ENCODE results near the gene OASL.

DNA sequence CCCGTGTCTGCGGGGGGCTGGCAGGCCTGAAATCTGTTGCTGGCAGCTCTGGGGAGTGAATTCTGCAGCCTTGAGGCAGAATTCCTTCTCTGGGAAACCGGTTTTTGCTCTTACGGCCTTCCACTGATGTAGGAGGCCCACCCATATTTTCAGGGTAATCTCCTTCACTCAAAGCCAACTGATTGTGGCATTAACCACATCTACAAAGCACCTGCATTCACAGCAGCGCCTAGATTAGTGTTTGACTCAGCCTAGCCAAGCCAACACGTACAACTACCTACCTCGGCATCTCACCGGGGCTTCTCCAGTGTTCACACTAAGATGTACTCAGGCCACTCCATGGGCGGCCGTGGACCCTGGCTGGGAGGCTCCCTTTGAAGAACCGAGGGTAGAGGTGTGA lies 38.5 kb downstream of the OASL start:
- TF ChIP-seq, protein P1, sequence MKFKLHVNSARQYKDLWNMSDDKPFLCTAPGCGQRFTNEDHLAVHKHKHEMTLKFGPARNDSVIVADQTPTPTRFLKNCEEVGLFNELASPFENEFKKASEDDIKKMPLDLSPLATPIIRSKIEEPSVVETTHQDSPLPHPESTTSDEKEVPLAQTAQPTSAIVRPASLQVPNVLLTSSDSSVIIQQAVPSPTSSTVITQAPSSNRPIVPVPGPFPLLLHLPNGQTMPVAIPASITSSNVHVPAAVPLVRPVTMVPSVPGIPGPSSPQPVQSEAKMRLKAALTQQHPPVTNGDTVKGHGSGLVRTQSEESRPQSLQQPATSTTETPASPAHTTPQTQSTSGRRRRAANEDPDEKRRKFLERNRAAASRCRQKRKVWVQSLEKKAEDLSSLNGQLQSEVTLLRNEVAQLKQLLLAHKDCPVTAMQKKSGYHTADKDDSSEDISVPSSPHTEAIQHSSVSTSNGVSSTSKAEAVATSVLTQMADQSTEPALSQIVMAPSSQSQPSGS (IDR thresholded peaks at IDR 0.05; ENCODE audit: low read length) = no peak
- no peak for TF ChIP-seq RFX5 (IDR thresholded peaks at IDR 0.05; ENCODE audit: low read depth, low read length)
- no peak for TF ChIP-seq CTCF (IDR thresholded peaks at IDR 0.05 in 2 of 3, conservative IDR thresholded peaks at IDR 0.05 in 1 of 3; ENCODE audit: control insufficient read depth in 2 of 3, extremely low read depth in 1 of 3, insufficient read depth in 1 of 3, low read depth in 3 of 3, low read length in 3 of 3)
- no peak for TF ChIP-seq POLR2AphosphoS2 (IDR thresholded peaks at IDR 0.05; ENCODE audit: low read depth, low read length)
- TF ChIP-seq ZNF274 (IDR thresholded peaks at IDR 0.05; ENCODE audit: insufficient read depth, insufficient read length) = no peak
- no peak for TF ChIP-seq SIN3A (IDR thresholded peaks at IDR 0.05; ENCODE audit: low read depth, low read length)
- no peak for TF ChIP-seq RCOR1 (conservative IDR thresholded peaks at IDR 0.05; ENCODE audit: low read depth, low read length)
- TF ChIP-seq, protein P2, sequence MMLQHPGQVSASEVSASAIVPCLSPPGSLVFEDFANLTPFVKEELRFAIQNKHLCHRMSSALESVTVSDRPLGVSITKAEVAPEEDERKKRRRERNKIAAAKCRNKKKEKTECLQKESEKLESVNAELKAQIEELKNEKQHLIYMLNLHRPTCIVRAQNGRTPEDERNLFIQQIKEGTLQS (IDR thresholded peaks at IDR 0.05; ENCODE audit: borderline replicate concordance, extremely low read depth, low read depth, low read length) = no peak
- no peak for TF ChIP-seq ZSCAN29 (IDR thresholded peaks at IDR 0.05)
- no peak for TF ChIP-seq EZH2 (IDR thresholded peaks at IDR 0.05; ENCODE audit: borderline replicate concordance, control insufficient read depth, low read depth, low read length)

Measured in GM12878 (cell line).